Endometrial microvascular endothelial cells (primary cell): ENCODE data around the gene PRELID1. TPM values are rescaled to one million over a fixed set of nuclear protein-coding genes. Genes with fewer than 3 reads are reported as not detected.

Experiments
- in situ Hi-C: cut with HindIII; loops from 2 replicates; pipeline ENCODE4 v1.10.0; 2017; ENCODE audit warnings: low sequenced_read_pairs, low pct_unique_long_range_greater_than_20kb; ENCODE audit errors: inconsistent ontology term
- total RNA-seq: library from RNA; depleted of rRNA; stranded (reverse); fragments of >200 nt; gene quantifications from one replicate; pipeline ENCODE4 v1.2.3, GENCODE V29; 2015; ENCODE audit errors: inconsistent ontology term

PRELID1 gene
- total RNA-seq, 1 donor from 2014 or later = 226 TPM

DNA sequence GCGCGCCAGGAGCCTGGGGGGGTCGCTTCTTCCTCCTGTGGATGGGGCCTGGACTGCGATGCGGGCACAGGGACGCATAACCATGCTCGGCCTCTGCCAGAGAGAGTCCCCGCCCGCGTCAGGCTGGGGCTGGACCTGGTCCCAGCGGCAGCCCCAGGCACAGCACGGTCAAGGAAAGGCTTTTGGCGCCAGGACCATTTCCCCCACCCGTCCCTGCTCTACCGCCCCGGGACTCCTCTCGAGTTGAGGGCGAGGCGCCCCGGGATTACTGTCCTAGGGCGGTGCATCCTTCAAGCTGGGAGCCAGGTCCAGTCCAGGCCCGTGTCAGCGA is 7.8 kb downstream of the PRELID1 start:
- in situ Hi-C loops = no loop called here

DNA sequence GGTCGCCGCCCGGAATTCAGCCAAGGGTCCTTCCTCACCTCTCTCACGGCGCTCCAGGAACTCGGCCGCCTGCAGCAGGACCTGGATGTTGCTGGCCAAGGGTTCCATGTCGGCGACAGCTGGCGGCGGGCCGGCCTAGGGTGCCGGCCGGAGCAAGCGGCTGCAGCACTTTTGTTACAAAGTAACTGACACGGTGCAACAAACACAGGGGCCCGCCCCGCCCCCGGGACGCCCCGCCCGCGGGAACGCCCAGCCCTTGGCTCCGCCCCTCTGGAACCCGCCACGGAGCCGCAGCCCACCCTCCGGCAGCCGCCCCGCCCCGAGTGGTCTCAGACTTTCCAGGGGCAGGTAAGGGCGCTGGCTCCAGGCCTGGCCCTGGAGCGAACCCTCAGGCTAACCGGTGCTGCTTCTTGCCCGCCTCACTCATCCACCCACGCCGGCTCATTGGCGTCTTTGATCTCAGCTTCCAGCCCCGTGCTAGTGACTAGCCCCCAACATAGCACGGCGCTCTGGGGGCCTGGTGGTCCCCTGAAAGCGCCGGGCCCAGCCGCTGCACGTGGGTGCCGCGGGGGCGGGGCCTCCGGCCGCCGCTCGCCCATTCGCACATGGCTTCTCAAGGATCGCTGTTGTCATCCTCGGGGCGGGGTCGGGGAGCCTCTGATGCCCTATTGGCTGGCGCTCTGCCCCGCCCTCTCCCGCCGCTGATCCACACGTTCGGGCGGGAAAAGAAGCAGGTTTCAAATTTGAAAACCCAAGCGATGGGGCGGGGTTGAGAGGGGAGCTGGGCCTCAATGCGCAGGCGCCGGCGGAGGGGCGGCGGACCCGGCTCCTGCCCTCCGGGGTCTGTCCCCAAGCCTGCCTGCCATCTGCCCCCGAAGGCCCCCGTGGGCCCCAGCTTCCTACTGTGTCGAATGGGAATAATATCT is 8.4 kb downstream of the PRELID1 start, which contains the start of gene MXD3:
TSS of gene MXD3 (minus strand) at position 176 of the 926 bp plus-strand sequence. CDS start at position 108, 68 bp downstream.
- in situ Hi-C loops = no loop called here

DNA sequence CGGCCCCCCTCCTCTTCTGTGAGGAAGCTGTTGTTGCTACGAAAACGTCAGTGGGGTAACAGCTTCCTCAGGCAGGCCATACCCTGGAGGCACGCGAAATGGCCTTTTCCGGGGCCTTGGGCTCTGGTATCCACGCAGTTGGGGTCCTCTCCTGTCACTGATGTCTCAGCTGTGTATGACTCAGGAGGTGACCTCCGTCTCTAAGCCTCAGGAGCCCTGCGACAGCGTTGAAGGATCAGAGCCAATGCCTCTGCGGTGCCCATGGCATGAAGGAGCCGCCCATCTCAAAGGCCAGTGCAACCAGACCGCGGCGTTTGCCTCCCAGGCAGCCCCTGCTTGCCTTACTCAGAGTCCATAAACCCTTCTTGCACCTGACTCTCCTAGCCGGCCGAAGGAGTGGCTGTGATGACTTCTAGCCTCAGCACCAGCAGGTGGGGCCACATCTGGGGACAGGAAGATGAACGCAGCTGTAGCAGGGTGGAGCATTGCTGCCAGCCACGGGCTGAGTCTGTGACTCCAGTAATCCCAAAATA is 9.1 kb downstream of the PRELID1 start:
- in situ Hi-C loops = no loop called here

DNA sequence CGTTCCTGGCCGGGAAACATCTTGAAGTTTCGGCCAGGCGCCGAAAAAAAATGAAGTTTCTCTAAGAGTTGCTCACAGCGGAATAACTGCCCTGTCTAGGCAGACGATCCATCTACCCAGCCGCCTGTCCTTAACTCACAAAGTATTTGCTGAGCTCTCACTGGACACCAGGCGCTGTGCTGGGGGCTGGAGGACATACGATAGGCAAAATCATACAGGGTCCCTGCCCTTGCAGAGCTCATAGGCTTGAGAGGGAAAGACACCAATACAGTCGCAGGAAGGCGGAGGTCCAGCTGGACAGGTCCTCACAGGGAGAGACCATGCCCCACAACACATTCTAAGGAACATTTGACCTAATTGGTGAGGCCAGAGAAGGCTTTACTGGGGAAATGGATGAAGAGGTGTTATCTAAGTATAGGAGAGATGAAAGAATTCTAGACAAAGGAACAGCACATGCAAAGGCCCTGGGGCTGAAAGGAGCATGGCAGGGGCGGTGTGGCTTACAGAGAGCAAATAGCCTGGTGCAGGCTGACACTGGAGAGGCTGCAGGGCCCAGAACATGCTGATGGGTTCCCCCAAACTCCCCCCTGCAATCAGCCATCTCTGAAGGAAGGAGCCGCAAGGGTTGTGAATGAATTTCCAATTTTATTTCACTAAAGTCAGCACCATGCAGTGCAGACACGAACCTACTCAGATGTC is 10.1 kb downstream of the PRELID1 start:
- in situ Hi-C loops = no loop called here

DNA sequence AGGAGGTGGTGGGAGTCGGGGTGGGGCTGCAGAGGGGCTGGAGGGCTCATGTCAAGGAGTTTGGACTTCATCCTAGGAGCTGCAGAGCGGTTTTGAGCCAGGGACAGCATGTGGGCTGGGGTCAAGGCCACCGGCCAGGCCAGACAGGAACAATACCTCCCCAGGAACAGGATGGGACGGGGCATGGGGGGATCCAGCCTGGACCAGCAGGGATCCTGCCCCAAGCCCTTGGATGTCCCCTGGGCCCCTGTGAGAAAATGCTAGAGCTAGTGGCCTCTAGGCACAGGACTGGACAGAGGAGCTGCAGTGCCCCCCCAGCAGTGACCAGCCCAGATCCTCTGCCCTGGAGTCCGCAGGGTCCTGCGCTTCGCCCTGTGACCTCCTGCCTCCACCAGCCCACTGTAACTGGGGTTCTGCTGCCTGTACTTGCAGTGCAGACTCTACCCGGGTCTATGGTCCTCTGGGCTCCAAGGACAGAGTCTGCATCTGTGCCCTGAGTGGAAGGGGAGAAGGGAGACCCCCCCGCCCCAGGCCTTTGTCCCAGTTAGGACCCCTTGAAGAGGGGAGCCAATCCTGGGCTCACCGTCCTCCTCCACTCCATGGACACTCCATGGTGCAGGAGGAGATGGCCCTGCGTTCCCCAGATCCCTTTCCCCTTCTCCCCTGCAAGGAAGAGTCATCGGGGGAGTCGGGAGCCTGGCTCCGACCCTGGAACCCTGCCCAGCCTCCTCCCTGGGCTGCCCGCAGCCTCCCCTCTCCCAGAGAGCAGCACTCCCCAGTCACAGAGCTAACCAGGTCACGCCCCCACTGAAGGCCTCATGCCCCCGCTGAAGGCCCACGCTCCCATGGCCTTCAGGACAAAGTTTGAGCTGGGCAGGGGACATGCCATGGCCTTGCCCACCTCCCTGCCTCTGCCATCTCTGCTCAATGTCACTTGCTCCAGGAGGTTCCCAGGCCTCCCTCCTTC is 11.1 kb downstream of the PRELID1 start:
- in situ Hi-C loops = no loop called here

DNA sequence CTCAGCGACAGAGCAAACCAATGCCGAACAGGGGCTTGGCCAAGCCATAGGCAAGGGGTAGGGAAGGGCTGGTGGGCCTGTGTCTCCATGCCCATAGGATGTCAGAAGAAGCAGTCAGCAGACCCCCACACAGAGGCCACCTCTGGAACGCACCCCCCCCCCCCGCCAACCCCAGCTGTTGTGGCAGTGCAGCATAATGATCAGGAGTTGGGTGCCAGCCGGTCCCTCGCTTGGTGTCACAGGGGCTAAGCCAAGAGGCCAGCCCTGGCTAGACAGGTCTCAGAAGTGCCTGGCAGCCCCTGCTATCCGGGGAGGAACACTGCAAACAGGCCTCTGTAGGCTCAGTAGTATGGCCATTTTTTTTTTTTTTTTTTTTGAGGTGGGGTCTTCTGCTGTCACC is 11.8 kb downstream of the PRELID1 start:
- in situ Hi-C loops = no loop called here

DNA sequence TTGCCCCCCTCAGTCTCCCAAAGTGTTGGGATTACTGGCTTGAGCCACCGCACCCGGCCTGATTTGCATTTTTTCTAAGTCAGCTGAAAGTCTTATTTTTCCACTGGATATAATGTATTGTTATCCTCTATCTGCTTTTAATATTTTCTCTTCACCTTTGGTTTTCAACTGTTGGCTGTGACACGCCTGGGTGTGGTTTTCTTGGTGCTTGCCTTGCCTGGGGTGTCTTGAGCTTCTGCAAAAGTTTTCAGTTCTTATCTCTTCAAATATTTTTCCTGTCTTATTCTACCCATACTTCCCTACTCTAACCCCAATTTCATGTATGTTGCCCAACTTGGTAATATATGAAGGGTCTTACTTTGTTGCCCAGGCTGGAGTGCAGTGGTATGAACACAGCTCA is 12.4 kb downstream of the PRELID1 start:
- in situ Hi-C loops = no loop called here

DNA sequence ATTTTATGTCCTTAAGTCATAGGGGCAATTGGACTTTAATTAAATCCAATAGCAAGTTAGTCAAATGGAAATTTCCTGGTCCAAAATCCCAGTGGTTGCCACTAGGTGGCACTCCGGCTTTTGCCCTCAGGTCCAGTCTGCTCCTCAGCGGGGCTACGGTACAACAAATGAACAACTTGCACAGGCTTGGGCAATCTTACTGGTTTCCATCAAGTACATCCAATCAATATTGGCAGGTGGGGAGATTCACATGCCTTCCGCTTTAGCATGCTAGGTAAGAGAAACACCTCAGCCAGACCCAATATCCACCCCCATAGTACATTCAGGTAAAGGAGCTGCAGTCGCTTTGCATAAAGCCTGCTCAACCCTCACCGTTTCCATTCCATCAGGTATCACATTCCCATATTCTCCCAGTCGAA is 14.4 kb downstream of the PRELID1 start:
- in situ Hi-C loops = no loop called here

DNA sequence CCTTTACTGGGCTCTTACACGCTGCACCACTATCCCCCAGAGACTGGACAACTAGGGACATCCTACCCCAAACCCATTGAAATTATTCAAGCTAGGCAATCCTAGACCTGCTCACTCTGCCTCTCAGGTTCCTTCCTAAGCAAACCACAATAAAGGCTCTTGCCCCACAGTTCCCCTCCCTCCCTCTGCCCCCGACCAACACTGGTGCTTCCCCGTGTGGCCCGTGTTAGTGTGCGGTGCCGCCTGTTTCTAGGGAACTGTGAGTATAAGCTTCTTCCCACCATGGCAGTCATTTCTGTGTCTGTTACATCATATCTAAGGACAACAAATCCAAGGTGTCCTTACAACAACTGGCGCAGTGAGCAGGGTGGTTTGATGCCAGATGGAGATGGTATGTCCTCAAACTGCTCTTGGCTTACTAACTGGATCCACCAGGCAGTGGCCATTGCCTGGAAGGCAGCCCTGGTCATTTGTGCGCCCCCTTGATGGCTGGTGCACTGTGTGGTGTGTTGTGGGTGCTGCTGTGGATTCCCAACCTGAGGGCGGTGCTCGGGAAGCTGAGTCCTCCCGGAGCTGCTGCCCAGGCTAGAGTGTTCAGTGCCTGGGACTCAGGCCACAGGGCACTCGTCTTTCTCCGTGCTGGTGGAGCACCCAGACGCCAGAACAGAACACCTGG is 16.5 kb downstream of the PRELID1 start:
- in situ Hi-C loops = loop anchor here (10.0 kb wide), 1 partner anchor 125 kb away; the partner anchor contains the start of gene PRR7

DNA sequence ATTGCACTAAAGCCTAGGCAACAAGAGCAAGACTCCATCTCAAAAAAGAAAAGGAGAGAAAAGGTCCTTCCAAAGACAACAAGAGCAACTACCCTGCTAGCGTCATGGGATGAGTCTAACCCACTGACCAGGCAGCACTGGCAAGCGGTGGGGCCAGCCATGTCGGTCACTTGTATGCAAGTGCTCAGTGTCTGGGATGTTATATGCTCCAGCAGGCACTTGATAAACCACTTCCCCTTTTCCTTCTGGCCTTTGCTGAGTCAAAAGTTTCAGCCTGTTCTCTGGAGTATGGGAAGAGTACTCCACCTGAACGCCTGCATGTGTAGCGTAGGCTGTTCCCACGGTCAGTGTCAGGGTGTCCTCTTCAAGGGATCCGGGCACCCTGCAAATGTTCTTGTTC is 17.3 kb downstream of the PRELID1 start:
- in situ Hi-C loops = loop anchor here (10.0 kb wide), 1 partner anchor 124 kb away; the partner anchor contains the start of gene PRR7

DNA sequence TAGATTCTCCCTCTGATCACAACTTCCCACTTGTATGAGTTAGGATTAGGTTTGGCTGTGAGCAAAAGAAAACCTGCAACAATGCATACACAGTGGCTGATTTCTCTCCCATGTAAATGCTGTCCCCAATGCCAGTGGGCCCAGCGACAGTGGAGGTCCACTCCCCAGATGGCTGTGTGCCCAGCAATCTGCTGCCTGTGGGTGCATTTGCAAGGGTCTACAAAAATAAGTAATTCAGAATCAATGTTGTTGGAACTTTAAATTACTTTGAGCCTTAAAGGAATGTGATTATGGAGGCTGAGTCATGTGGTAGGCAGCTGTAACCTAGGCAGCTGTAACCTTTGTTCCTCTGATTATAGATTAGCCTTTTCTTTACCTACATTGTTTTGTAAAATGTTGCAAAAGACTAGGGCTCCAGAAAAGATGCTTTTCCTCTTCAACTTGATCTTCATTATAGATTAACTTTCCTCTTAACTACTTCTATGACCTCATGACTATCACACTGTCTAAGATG is 22.3 kb downstream of the PRELID1 start:
- in situ Hi-C loops = loop anchor here (10.0 kb wide), 1 partner anchor 119 kb away; the partner anchor contains the start of gene PRR7

DNA sequence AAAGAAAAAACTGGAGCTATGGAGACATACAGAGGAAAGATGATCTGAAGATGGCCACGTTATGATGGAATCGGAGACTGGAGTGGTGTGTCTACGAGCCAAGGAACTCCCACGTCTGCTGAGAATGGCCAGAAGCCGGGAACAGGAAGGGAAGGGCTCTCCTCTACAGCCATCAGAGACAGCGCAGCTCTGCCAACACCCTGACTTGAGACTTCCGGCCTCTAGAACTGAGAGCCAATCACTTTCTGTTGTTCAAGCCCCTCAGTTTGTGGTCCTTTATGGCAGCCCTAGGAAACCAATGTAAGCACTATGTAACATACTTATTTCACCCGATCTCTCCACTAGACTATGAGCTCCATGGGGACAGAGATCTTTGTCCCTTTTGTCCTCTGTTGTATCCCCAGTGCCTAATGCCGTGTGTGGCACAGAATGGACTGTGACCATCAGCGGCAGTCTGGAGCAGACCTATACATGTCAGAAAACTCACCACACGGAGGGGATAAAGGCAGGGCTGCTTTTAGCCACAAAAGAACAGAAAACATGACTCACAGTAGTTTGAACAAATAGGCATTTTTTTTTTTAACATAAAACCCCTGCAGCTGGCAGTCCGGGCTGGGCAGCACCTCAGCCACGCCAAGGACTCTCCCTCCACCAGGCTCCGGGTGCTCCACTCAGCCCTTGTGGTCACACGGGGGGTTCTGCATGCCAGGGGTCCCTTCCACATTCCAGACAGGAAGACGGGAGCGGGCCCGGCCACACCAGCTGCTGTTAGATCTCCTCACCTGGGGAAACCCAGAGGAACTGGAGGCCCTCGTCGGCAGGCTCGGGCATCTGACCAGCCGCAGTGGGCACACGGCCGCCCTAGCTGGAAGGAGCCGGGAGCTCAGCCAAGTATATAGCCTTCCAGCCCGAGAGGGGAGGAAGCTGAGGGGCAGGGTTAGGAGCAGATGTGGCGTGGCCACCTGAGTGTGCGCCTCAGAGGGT is 24.2 kb downstream of the PRELID1 start:
- in situ Hi-C loops = loop anchor here (10.0 kb wide), 1 partner anchor 117 kb away; the partner anchor contains the start of gene PRR7

DNA sequence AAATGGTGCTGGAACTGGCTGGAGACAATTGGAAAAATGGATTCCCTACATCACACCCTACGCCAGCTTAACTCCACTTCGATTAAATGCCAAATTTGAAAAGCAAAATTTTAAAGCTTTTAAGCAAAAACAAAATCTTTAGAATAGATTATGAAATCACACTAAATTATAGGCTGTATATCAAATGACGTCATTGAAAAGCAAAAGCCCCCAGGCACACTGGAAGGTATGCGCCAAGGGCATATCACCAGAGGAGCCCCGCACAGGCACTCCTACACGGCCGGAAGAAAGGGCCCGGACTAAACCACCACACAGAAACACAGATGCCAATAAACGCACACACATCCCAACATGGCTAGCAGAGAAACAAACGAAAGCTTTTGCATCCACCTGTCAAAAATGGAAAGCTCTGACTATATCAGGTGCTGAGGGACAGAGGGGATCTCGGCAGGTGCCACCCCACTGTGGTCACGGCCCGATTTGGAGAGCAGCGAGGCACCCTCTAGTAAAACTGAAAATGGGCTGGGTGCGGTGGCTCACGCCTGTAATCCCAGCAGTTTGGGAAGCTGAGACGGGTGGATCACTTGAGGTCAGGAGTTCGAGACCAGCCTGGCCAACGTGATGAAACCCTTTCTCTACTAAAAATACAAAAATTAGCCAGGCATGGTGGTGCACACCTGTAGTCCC is 25.1 kb downstream of the PRELID1 start:
- in situ Hi-C loops = loop anchor here (10.0 kb wide), 1 partner anchor 116 kb away; the partner anchor contains the start of gene PRR7

DNA sequence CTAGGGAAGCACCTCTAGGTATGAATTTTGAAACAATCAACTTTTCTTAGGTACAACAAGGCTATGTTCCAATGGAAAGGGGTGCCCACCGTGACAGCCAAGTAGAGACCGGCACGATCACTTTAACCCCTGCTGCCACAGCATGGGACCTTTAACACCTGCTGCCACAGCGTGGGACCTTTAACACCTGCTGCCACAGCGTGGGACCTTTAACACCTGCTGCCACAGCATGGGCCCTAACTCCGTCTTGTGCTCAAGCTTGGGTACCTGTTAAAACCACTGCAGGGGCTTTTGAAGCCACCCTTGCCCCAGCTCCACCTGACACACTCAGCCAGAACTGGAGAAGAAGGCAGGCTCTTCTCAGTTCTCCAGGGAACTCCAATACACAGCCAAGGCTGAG is 26.3 kb downstream of the PRELID1 start:
- in situ Hi-C loops = loop anchor here (10.0 kb wide), 1 partner anchor 115 kb away; the partner anchor contains the start of gene PRR7

DNA sequence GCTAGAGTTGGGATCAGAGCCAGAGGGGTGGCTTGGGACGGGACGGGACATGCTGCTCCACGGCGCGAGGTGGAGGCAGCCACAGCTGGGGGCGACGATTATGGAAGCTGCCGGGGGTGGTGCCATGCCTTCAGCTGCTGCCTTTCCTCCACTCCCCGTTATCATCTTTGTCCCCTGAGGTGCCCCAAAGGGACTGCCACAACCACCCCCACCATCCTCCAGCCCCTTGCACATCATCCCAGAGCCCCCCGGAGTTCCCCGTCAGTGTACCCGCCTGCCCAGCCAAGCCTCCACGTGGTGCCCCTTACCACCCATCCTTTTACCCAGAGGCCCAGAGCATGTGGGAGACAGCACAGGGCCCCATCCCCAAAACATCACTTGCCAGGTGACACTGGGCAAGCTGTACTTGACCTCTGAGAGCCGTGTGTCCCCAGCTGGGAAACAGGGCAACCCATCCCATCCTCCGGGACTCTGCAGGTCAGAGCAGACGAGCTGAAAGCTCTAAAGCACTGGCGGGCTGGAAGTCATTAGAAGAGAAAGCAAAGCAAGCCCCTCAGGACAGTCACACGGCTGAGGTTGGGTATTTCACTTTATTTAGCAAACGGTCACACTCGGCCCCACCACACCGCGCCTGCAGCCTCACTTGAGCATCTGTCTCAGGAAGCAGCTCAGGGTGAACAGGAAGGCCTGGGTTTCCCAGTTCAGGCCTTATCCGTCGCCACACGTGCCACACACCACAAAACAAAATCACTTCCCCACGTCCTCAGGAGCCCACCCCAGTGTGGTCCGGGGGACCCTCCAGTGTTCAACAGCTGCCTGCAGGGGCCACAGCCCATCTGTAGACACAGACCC is 27.6 kb downstream of the PRELID1 start:
- in situ Hi-C loops = no loop called here
